Thymus (tissue), 14 donors: ENCODE data around the gene HNF1A. TPM values are rescaled to one million over a fixed set of nuclear protein-coding genes. Genes with fewer than 3 reads are reported as not detected.

ENCODE experiments used
- DNase-seq, 9 donors: peaks; one replicate each; pipeline ENCODE4 v3.0.0-alpha.2; 2013; ENCODE audit warnings: low spot score in 9 of 9, low read depth in 6 of 9, missing footprints in 1 of 9
- H3K27ac ChIP-seq, 2 donors: one replicate each; pipeline ENCODE4 v1.5.1; 2013; ENCODE audit warnings: control low read depth in 1 of 2, low read depth in 1 of 2, low read length in 1 of 2, mild to moderate bottlenecking in 1 of 2, moderate library complexity in 1 of 2
- H3K27me3 ChIP-seq, 2 donors: one replicate each; pipeline ENCODE4 v1.5.1; 2013; ENCODE audit warnings: low read length in 1 of 2; ENCODE audit not compliant: control insufficient read depth in 2 of 2, insufficient read depth in 1 of 2
- H3K36me3 ChIP-seq, 2 donors: one replicate each; pipeline ENCODE4 v1.5.1; 2013; ENCODE audit warnings: low read length in 1 of 2, mild to moderate bottlenecking in 1 of 2, moderate library complexity in 1 of 2; ENCODE audit not compliant: control insufficient read depth in 2 of 2, insufficient read depth in 2 of 2
- H3K4me1 ChIP-seq, 2 donors: one replicate each; pipeline ENCODE4 v1.5.1; 2013; ENCODE audit warnings: low read length in 2 of 2; ENCODE audit not compliant: control insufficient read depth in 2 of 2, insufficient read depth in 2 of 2
- H3K4me3 ChIP-seq, 2 donors: one replicate each; pipeline ENCODE4 v1.5.1; 2013; ENCODE audit warnings: low read length in 2 of 2, control low read depth in 1 of 2, mild to moderate bottlenecking in 1 of 2
- H3K9me3 ChIP-seq, 2 donors: one replicate each; pipeline ENCODE4 v1.5.1; 2013; ENCODE audit warnings: low read length in 1 of 2, mild to moderate bottlenecking in 1 of 2; ENCODE audit not compliant: control insufficient read depth in 2 of 2, insufficient read depth in 1 of 2
- WGBS: extraction: QIAGEN DNeasy Blood & Tissue Kit; methylation state at CpG from one replicate; pipeline ENCODE4 v1.1.7; 2013; 5-methylcytosine and 5-hydroxymethylcytosine counted together
- long read RNA-seq, 10 donors: transcript quantifications; one replicate each; lab custom pipeline, GENCODE V29; 2026
- polyA plus RNA-seq: library from polyadenylated mRNA; stranded (reverse); fragments of 200-250 nt; gene quantifications from one replicate; pipeline ENCODE4 v1.2.3, GENCODE V29; 2013
- total RNA-seq: library from RNA; stranded (reverse); fragments of 120-200 nt; gene quantifications from one replicate; pipeline ENCODE4 v1.2.4, GENCODE V29; 2013
- donor health status: healthy.

HNF1A gene
- not detected for total RNA-seq
- polyA plus RNA-seq: 0.09 TPM
- long read RNA-seq, donor 1: 0 reads
- long read RNA-seq, donor 2: 0 reads
- long read RNA-seq, donor 3: 0 reads
- long read RNA-seq, donor 4: 0 reads
- long read RNA-seq, donor 5: 0 reads
- long read RNA-seq, donor 6: 0 reads
- long read RNA-seq, donor 7: 0 reads
- long read RNA-seq, donor 8: 0 reads
- long read RNA-seq, donor 9: 0 reads
- long read RNA-seq, donor 10: 0 reads

DNA sequence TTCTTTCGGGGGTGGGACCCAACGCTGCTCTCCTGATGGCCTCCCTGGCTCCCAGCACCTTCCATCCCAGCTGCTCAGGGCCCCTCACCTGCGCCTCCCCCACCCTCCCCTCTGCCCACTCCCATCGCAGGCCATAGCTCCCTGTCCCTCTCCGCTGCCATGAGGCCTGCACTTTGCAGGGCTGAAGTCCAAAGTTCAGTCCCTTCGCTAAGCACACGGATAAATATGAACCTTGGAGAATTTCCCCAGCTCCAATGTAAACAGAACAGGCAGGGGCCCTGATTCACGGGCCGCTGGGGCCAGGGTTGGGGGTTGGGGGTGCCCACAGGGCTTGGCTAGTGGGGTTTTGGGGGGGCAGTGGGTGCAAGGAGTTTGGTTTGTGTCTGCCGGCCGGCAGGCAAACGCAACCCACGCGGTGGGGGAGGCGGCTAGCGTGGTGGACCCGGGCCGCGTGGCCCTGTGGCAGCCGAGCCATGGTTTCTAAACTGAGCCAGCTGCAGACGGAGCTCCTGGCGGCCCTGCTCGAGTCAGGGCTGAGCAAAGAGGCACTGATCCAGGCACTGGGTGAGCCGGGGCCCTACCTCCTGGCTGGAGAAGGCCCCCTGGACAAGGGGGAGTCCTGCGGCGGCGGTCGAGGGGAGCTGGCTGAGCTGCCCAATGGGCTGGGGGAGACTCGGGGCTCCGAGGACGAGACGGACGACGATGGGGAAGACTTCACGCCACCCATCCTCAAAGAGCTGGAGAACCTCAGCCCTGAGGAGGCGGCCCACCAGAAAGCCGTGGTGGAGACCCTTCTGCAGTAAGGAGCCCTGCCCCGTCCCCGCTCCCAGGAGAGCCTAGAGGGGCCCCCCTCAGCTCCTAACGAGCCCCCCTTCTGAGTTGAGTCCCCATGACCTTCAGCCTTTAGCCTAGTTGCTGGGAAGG is at the start of gene HNF1A:
HNF1A (plus strand) TSS at position 248 of the 924 bp plus-strand sequence; CDS start at position 474, 226 bp downstream.
- no peak within 1 kb of the TSS for H3K27ac ChIP-seq
- no peaks in the 10 kb centered on the region for H3K4me1 ChIP-seq
- WGBS: 96% methylated on average over 40 of the region's 40 CpGs
- H3K36me3 ChIP-seq: no peaks in the 10 kb centered on the region
- H3K4me3 ChIP-seq: no peak within 1 kb of the TSS
- H3K27me3 ChIP-seq: no peaks in the 10 kb centered on the region
- peaks cover 0 to 2% of the 10 kb centered on the region in 2 donors for H3K9me3 ChIP-seq
- DNase-seq: no peak

DNA sequence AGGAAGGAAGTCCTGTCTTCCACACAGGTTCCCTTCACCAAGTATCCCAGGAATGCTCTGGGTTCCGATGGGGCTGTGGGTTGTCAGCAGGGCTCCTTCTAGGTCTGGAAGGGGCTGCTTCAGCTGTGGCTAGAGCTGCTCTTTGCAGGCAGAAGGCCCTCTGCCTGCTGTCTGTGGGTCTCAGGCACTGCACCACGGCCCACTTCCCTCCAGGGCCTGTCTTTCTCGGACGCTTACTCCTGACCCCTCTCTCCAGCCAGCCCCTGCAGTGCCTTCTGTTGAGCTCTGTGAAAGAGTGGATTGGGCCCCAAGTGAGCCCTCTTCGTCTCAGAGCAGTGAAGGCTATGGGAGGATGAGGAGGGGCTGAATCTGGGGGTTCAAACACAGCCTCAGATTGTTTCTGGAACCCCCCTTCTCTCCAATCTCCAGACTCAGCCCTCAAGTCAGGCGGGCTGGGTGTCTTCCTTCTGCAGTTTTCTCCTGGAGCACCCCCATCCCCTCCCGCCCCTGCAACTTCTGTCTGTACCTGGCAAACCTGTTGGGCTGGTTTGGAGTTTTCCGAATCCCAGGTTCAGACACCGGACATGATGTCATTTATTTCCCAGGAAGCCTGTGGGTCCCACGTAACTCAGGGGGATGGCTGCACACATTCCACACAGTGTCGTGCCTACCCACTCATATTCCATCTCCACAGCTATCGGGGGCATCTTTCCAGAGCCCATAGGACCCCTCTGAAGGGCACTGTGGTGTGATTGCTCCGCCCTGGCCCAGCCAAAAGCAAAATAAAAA is 49.3 kb upstream of the HNF1A start:
- no peak for DNase-seq
- Histone ChIP-seq H3K4me3 (no peak overlapping the region), H3K27me3 (no peaks in the 10 kb centered on the region), H3K9me3 (peaks cover 0 to 5% of the 10 kb centered on the region in 2 donors), H3K36me3 (no peaks in the 10 kb centered on the region), H3K4me1 (peaks cover 0 to 3% of the 10 kb centered on the region in 2 donors), H3K27ac (no peak overlapping the region)
- 90% methylated on average over 13 of the region's 13 CpGs for WGBS

DNA sequence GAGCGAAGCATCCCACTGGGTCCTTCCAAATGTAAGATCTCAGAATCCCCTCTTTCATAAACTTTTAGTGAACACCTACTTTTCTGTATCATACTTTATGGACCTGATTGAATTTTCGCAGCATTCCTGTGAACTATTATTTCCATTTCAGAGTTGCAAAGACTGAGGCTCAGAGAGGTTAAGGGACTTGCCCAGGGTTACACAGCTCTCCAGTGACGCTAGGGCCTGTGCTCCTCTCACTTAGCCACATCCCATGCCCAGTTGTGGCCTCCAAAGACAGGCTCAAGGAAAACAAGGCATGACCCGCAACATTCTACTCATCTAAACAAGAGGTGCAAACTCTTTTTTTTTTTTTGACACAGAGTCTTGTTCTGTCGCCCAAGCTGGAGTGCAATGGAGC is 48.3 kb upstream of the HNF1A start:
- WGBS: 97% methylated on average over 5 of the region's 5 CpGs
- H3K27me3 ChIP-seq: no peaks in the 10 kb centered on the region
- peaks cover 0 to 5% of the 10 kb centered on the region in 2 donors for H3K9me3 ChIP-seq
- peaks cover 0 to 3% of the 10 kb centered on the region in 2 donors for H3K4me1 ChIP-seq
- no peak for DNase-seq
- no peak overlapping the region for H3K27ac ChIP-seq
- H3K36me3 ChIP-seq: no peaks in the 10 kb centered on the region
- no peak overlapping the region for H3K4me3 ChIP-seq

GRCh38 chr12:120932058-120932457 is 46.3 kb upstream of the HNF1A start:
- H3K9me3 ChIP-seq: no peaks in the 10 kb centered on the region
- H3K4me1 ChIP-seq: peaks cover 0 to 3% of the 10 kb centered on the region in 2 donors
- no peak for DNase-seq
- H3K27me3 ChIP-seq: no peaks in the 10 kb centered on the region
- H3K4me3 ChIP-seq: no peak overlapping the region
- H3K27ac ChIP-seq: no peak overlapping the region
- H3K36me3 ChIP-seq: no peaks in the 10 kb centered on the region
- 92% methylated on average over 7 of the region's 7 CpGs for WGBS

DNA sequence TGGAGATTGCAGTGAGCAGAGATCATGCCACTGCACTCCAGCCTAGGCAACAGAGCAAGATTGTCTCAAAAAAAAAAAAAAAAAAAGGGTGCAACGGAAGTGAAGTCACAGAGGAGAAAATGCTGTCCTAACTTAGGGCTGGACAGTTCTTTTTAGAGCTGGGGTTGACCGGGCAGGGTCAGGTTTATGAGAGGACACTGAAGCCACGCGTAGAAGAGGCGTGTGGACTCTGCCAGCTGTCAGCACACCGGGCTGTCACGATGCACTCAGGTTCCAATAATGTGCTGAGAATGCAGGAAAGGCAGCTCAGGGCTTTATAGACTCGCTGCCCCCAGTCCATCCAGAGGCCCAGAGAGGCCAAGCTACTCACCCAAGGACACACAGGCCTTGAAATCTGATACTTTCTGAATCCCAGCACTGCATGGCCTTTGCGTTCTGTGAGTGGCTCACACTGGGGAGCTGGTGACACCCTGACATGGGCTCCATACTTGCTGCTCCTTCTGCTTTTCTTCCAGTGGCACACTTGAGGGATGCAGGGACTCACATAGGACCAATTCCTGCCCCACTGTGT is 45.3 kb upstream of the HNF1A start:
- no peak for DNase-seq

GRCh38 chr12:120933786-120934185 is 44.6 kb upstream of the HNF1A start:
- H3K4me3 ChIP-seq: no peak overlapping the region
- DNase-seq: no peak
- WGBS: 92% methylated on average over 6 of the region's 6 CpGs

More for the DNA sequence above, 45.3 kb upstream of the HNF1A start:
- Histone ChIP-seq H3K4me1 (peaks cover 0 to 3% of the 10 kb centered on the region in 2 donors), H3K4me3 (no peak overlapping the region), H3K27ac (no peak overlapping the region), H3K9me3 (no peaks in the 10 kb centered on the region), H3K36me3 (no peaks in the 10 kb centered on the region), H3K27me3 (no peaks in the 10 kb centered on the region)
- 91% methylated on average over 9 of the region's 9 CpGs for WGBS

DNA sequence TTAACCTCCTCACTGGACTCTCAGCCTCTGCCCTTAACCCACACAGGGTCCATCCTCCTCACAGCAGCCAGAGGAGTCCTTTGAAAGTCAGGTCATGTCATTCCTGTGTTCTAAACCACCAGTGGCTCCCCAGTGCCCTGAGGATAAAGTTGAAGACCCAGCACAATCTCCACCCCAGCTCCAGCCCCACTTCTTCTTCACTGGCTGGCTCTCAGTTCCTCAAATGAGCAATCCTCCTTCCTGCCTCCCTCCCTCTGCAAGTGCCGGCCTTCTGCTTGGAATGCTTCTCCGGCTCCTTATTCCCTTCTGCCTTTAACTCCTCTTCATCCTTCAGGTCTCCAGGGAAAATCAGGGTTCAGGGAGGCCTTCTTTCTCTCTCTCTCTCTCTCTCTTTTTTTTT is 42.1 kb upstream of the HNF1A start:
- Histone ChIP-seq H3K36me3 (no peaks in the 10 kb centered on the region), H3K9me3 (no peaks in the 10 kb centered on the region), H3K4me3 (no peak overlapping the region), H3K4me1 (no peaks in the 10 kb centered on the region), H3K27ac (no peak overlapping the region), H3K27me3 (no peaks in the 10 kb centered on the region)
- no peak for DNase-seq
- 68% methylated on average over 2 of the region's 2 CpGs for WGBS

More at GRCh38 chr12:120933786-120934185, 44.6 kb upstream of the HNF1A start:
- Histone ChIP-seq H3K9me3 (no peaks in the 10 kb centered on the region), H3K27me3 (no peaks in the 10 kb centered on the region), H3K36me3 (no peaks in the 10 kb centered on the region), H3K27ac (no peak overlapping the region), H3K4me1 (peaks cover 0 to 1% of the 10 kb centered on the region in 2 donors)

DNA sequence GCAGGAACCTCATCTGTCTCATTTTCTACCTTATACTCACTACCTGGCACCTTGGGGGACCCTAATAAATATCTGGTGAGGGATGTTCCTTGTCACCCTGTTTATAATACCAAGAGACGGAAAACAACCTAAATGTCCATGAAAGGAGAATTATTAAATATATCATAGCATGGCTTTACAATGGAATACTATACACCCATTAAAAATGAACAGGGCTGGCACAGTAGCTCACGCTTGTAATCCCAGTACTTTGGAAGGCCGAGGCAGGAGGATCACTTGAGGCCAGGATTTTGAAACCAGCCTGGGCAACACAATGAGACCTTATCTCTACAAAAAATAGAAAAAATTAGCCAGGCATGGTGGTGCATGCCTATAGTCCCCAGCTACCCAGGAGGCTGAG is 39.8 kb upstream of the HNF1A start:
- Histone ChIP-seq H3K27ac (no peak overlapping the region), H3K9me3 (no peaks in the 10 kb centered on the region), H3K4me3 (no peak overlapping the region), H3K27me3 (no peaks in the 10 kb centered on the region), H3K36me3 (no peaks in the 10 kb centered on the region), H3K4me1 (peaks cover 0 to 2% of the 10 kb centered on the region in 2 donors)
- DNase-seq: no peak
- 81% methylated on average over 3 of the region's 3 CpGs for WGBS
